Astrocyte (in vitro differentiated cells and primary cell): ENCODE measurements around the gene OXCT1. TPM values are rescaled to one million over a fixed set of nuclear protein-coding genes. Genes with fewer than 3 reads are reported as not detected.

Experiments
- DNase-seq: peaks from one replicate; pipeline ENCODE4 v3.0.0-alpha.2; 2010; ENCODE audit warnings: low read depth
- FAIRE-seq: peaks from 2 replicates; lab custom pipeline; 2011; peaks lifted over from hg19 to GRCh38; lab: Jason Lieb, UNC
- H2AFZ ChIP-seq: 2 replicates; pipeline ENCODE4 v1.6.0; 2012; ENCODE audit warnings: low read depth, low read length, inconsistent platforms
- H3K27ac ChIP-seq: 2 replicates; pipeline ENCODE4 v1.5.1; 2011; ENCODE audit warnings: low read depth, low read length, inconsistent platforms
- H3K27me3 ChIP-seq: 2 replicates; pipeline ENCODE4 v1.6.0; 2011; ENCODE audit warnings: low read length, inconsistent platforms; ENCODE audit not compliant: insufficient read depth
- H3K36me3 ChIP-seq: 2 replicates; pipeline ENCODE4 v1.5.1; 2011; ENCODE audit warnings: low read length, inconsistent platforms; ENCODE audit not compliant: insufficient read depth
- H3K4me1 ChIP-seq: 2 replicates; pipeline ENCODE4 v1.5.1; 2011; ENCODE audit warnings: low read length, inconsistent platforms; ENCODE audit not compliant: insufficient read depth
- H3K4me2 ChIP-seq: 2 replicates; pipeline ENCODE4 v1.6.0; 2012; ENCODE audit warnings: low read length, inconsistent platforms
- H3K4me3 ChIP-seq: 2 replicates; pipeline ENCODE4 v1.5.1; 2011; ENCODE audit warnings: low read depth, mild to moderate bottlenecking, low read length, inconsistent platforms; ENCODE audit not compliant: insufficient read depth
- H3K79me2 ChIP-seq: 2 replicates; pipeline ENCODE4 v1.6.0; 2012; ENCODE audit warnings: mild to moderate bottlenecking, low read length, inconsistent platforms; ENCODE audit not compliant: insufficient read depth
- H3K9ac ChIP-seq: 2 replicates; pipeline ENCODE4 v1.6.0; 2012; ENCODE audit warnings: mild to moderate bottlenecking, low read length, inconsistent platforms
- H3K9me3 ChIP-seq: 2 replicates; pipeline ENCODE4 v1.5.1; 2012; ENCODE audit warnings: low read depth, mild to moderate bottlenecking, low read length, inconsistent platforms; ENCODE audit not compliant: insufficient read depth
- H4K20me1 ChIP-seq: 2 replicates; pipeline ENCODE4 v1.6.0; 2012; ENCODE audit warnings: low read length, inconsistent platforms; ENCODE audit not compliant: insufficient read depth
- H3K27ac Mint-ChIP-seq: one replicate; pipeline ENCODE4 v1.8.0; 2021; ENCODE audit warnings: mild to moderate bottlenecking, mixed read lengths; ENCODE audit not compliant: unreplicated experiment
- H3K27me3 Mint-ChIP-seq: one replicate; pipeline ENCODE4 v1.8.0; 2021; ENCODE audit warnings: low read depth, mixed read lengths; ENCODE audit not compliant: unreplicated experiment
- H3K36me3 Mint-ChIP-seq: one replicate; pipeline ENCODE4 v1.8.0; 2021; ENCODE audit warnings: low read depth, mixed read lengths; ENCODE audit not compliant: unreplicated experiment
- H3K4me1 Mint-ChIP-seq: one replicate; pipeline ENCODE4 v1.8.0; 2021; ENCODE audit warnings: low read depth, mixed read lengths; ENCODE audit not compliant: unreplicated experiment
- H3K4me3 Mint-ChIP-seq: one replicate; pipeline ENCODE4 v1.8.0; 2021; ENCODE audit warnings: mild to moderate bottlenecking, moderate library complexity, mixed read lengths; ENCODE audit not compliant: unreplicated experiment
- H3K9me3 Mint-ChIP-seq: one replicate; pipeline ENCODE4 v1.8.0; 2021; ENCODE audit warnings: mild to moderate bottlenecking, mixed read lengths; ENCODE audit not compliant: unreplicated experiment
- EZH2 ChIP-seq: IDR thresholded peaks from 2 replicates; pipeline ENCODE4 v1.6.1; 2012; ENCODE audit warnings: mild to moderate bottlenecking, low read length, inconsistent platforms; ENCODE audit not compliant: insufficient read depth
- total RNA-seq: library from RNA; stranded (reverse); gene quantifications from 2 replicates; pipeline ENCODE4 v1.2.1, GENCODE V29; 2021
- TF ChIP-seq, protein P1 (sequence below): IDR thresholded peaks from 2 replicates; pipeline ENCODE4 v1.5.1; 2011; ENCODE audit warnings: low read depth, mild to moderate bottlenecking, inconsistent platforms, low read length, moderate library complexity; ENCODE audit not compliant: insufficient read depth

Gene OXCT1
- total RNA-seq, 1 donor from 2014 or later, result 24.9 TPM

DNA sequence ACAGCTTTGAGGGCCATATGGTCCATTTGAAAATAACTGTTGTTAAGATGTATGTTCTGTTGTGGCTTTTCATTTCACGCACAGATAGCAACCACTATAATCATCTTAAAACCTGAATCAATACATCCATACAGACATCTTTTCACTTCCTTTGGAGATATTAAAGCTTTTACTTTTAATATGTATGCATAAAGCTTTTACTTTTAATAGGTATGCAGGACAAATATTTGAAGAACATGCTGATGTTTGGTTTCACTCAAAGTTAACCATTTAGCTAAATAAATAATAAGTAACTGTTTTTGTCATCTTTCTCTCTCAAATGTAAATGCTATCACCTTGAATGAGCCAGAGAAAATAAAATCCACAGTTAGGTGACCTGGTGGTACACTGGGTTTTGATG lies 108.6 kb downstream of the OXCT1 start:
- no peak for FAIRE-seq
- Mint-ChIP-seq H3K4me1 (peaks cover 36% of the 10 kb centered on the region), H3K36me3 (peaks cover 4% of the 10 kb centered on the region), H3K9me3 (no peaks in the 10 kb centered on the region), H3K4me3 (no peak overlapping the region), H3K27me3 (no peaks in the 10 kb centered on the region), H3K27ac (no peak overlapping the region)
- Histone ChIP-seq H3K27me3 (no peaks in the 10 kb centered on the region), H3K9ac (no peak overlapping the region), H3K4me1 (peaks cover 11% of the 10 kb centered on the region), H3K4me2 (no peak overlapping the region), H3K79me2 (no peaks in the 10 kb centered on the region), H3K27ac (no peak overlapping the region), H3K4me3 (no peak overlapping the region), H4K20me1 (no peaks in the 10 kb centered on the region), H3K9me3 (no peaks in the 10 kb centered on the region), H3K36me3 (peaks cover 3% of the 10 kb centered on the region), H2AFZ (no peak overlapping the region)
- DNase-seq, result no peak
- TF ChIP-seq EZH2, result no peak
- TF ChIP-seq, protein P1, sequence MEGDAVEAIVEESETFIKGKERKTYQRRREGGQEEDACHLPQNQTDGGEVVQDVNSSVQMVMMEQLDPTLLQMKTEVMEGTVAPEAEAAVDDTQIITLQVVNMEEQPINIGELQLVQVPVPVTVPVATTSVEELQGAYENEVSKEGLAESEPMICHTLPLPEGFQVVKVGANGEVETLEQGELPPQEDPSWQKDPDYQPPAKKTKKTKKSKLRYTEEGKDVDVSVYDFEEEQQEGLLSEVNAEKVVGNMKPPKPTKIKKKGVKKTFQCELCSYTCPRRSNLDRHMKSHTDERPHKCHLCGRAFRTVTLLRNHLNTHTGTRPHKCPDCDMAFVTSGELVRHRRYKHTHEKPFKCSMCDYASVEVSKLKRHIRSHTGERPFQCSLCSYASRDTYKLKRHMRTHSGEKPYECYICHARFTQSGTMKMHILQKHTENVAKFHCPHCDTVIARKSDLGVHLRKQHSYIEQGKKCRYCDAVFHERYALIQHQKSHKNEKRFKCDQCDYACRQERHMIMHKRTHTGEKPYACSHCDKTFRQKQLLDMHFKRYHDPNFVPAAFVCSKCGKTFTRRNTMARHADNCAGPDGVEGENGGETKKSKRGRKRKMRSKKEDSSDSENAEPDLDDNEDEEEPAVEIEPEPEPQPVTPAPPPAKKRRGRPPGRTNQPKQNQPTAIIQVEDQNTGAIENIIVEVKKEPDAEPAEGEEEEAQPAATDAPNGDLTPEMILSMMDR, result no peak

DNA sequence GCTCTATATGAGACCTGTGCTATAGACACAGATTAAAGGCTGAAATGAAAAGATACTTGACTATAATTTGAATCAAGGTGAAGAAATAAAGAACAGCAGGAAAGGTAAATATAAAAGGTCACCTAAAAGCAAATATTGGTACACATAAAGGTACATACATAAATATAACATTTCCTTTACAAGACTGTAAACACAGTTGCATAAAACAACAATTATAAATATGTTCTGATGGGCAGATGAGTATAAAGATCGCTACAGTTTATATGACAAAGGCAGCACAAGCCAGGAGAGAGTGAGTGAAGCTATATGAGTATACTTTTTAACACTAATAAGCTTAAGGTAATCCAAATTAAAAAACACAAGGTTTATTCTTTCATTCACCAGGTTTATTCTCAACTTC lies 114.5 kb downstream of the OXCT1 start:
- Histone ChIP-seq H3K36me3 (peaks cover 2% of the 10 kb centered on the region), H3K9ac (no peak overlapping the region), H3K27ac (no peak overlapping the region), H2AFZ (no peak overlapping the region), H3K4me2 (no peak overlapping the region), H3K4me1 (no peaks in the 10 kb centered on the region), H3K27me3 (no peaks in the 10 kb centered on the region), H3K4me3 (no peak overlapping the region), H3K9me3 (no peaks in the 10 kb centered on the region), H3K79me2 (no peaks in the 10 kb centered on the region), H4K20me1 (no peaks in the 10 kb centered on the region)
- Mint-ChIP-seq H3K4me3 (no peak overlapping the region), H3K9me3 (no peaks in the 10 kb centered on the region), H3K4me1 (peaks cover 14% of the 10 kb centered on the region), H3K36me3 (peaks cover 4% of the 10 kb centered on the region), H3K27me3 (no peaks in the 10 kb centered on the region), H3K27ac (no peak overlapping the region)
- TF ChIP-seq, protein P1, result no peak
- no peak for TF ChIP-seq EZH2
- FAIRE-seq, result no peak
- DNase-seq, result no peak

DNA sequence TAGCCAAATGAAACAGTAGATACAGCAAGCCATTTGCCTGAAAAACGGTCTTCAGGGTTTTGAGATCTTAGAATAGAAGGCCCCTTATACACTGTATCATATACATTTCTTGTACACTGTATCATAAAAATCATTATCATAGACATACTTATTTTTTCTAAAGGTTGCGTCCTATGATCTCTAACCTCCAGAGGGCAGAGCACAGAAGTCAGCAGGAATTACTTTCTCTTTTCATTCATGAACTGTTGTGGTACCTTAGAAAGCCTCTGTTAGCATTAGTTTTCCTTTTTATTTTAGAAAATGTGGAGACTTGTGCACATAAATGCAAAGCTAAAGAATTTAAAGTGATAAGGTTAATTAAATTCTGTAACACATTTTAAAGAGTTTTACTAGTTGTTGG lies 115.4 kb downstream of the OXCT1 start:
- H3K4me1 Mint-ChIP-seq, result peaks cover 20% of the 10 kb centered on the region
- Histone ChIP-seq H3K9ac (no peak overlapping the region), H3K9me3 (no peaks in the 10 kb centered on the region), H4K20me1 (no peaks in the 10 kb centered on the region), H3K27me3 (no peaks in the 10 kb centered on the region), H3K36me3 (no peaks in the 10 kb centered on the region), H3K79me2 (no peaks in the 10 kb centered on the region), H2AFZ (no peak overlapping the region), H3K27ac (no peak overlapping the region), H3K4me2 (no peak overlapping the region), H3K4me1 (no peaks in the 10 kb centered on the region), H3K4me3 (no peak overlapping the region)
- no peak for TF ChIP-seq EZH2
- DNase-seq (no peak), FAIRE-seq (no peak)
- no peak overlapping the region for H3K27ac Mint-ChIP-seq
- no peaks in the 10 kb centered on the region for H3K27me3 Mint-ChIP-seq
- H3K4me3 Mint-ChIP-seq, result no peak overlapping the region
- no peaks in the 10 kb centered on the region for H3K9me3 Mint-ChIP-seq
- peaks cover 4% of the 10 kb centered on the region for H3K36me3 Mint-ChIP-seq
